Heart left ventricle (tissue), 13 donors: ENCODE results near the gene OMA1.
"Not testable (repeated sequence)": the region's sequence is repeated elsewhere in the genome, so short reads cannot be mapped to it uniquely, and the experiment has no call there.

Experiments
- CTCF ChIP-seq, 12 donors: fragments of 200-600 bp; sonication (generic) in 4 of 12; IDR thresholded peaks; one replicate each; pipeline versions ENCODE4 v1.5.0 to v1.8.0; 2018 to 2022; ENCODE audit warnings: antibody characterized with exemption in 12 of 12, mild to moderate bottlenecking in 5 of 12
- POLR2A ChIP-seq, 2 donors: fragments of 450-650 bp; IDR thresholded peaks; one replicate each; pipeline ENCODE4 v1.6.1; 2017; ENCODE audit warnings: antibody characterized with exemption in 2 of 2, mild to moderate bottlenecking in 2 of 2, moderate library complexity in 2 of 2
- donor health status: ischemic (EF 13 %, LVEDD 7.1; RV severe dilation, severe dysfunction).
- donor health status: DM: no; HTN: yes; CAD: no.
- donor health status: DM: no; HTN: no; CAD: no.
- donor health status: ischemic (EF 25% LVEDD 6.9; RV normal size, moderate dysfunction).
- donor health status: ischemic (EF 25% LVEDD 5.7; RV mildly dilated, moderate dysfunction).
- donor health status: ischemic (EF 35%, LVEDD 5.7; RV mildly dilated, moderate dysfunction).
- donor health status: nonischemic (EF 11% LVEDD 7.7; RV severe dilation, severe dysfunction).
- donor health status: DM: yes; HTN: yes; CAD: no.
- donor health status: PGD.
- donor health status: ischemic (EF 29% LVEDD 5.4; RV normal size, mild dysfunction).
- donor health status: nonischemic (EF 23%, LVEDD 6.1; RV moderate dilation, normal function).

- TF ChIP-seq POLR2A, CTCF (IDR thresholded peaks at IDR 0.05): not testable (repeated sequence)
Observed at GRCh38 chr1:58531842-58532241, 14.7 kb downstream of the OMA1 start.
